HL-60/S4 treated with retinoic acid at 250 ng/mL for 4 days and 3 days (cell line): ENCODE data around the gene DNASE1L3.
"Not testable (repeated sequence)": the region's sequence is repeated elsewhere in the genome, so short reads cannot be mapped to it uniquely, and the experiment has no call there.

Experiments used
- in situ Hi-C: fragments of 300-500 bp; cut with MboI; formaldehyde crosslinking; loops from 2 replicates; pipeline ENCODE4 v1.7.0; 2022; ENCODE audit warnings: low sequenced_read_pairs

DNASE1L3 gene

DNA sequence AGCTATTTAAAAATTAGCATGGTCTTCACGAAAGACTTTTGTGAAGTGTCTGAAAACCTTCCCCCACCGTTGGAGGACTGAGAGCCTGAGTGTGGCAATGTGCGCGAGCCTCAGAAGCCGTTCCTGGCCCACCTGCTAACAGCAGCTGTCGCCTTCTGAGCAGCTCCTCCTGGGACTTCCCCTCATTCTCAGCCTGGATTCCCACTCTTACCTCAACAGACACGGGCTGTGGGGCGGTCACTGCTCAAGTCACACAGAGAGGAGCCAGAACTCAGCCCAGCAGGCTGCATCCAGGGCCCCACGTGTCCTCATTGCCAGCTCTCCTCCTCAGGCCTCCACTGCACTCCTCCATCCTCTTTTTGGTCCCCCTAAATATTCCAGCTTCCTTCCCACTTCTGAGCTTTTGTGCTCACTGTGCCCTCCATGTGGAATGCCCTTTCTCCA is 7.8 kb downstream of the DNASE1L3 start:
- in situ Hi-C loops, result no loop called here

DNA sequence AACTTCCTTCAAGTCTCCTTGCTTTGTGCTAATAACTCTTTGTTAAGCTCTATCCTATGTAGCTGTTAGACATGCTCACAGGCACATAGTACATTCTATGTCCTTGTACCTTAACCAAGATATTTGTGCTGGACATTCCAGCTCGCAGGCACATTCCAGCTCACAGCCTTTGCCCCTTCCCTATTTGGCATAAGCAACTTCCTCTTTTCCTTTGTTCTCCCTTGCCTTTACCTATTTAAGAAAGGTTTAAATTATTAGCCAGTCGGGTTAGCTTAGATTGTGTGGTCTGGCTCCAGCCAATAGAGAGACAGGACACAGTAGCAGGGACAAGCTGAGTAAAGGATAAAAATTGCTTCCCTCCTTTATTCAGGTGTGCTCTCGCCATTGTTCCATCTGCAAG is 9.3 kb downstream of the DNASE1L3 start:
- in situ Hi-C loops, result not testable (repeated sequence)

DNA sequence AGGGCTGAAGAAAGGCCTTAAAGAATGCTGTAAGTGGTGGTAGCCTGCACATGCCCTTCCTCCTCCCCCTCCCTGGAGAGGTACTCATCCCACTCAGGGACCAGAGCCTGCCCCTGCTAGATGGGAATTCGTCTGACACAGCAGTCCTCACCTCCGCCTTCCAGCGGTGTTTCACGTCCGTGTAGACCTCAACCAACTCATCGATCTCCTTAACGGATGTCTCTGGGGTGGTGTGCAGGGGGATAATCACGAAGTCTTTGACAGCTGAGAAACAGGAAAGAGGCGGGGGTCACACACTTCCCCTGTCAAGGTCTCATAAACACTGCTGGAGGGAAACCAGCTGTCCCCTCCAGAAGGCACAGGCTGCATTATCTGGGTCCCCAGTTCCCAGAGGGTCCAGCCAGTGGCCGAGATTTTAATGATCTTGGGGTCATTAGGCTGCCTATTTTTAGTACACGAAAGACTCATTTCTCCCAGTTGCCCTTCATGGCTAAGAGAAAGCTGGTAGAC is 9.9 kb downstream of the DNASE1L3 start:
- in situ Hi-C loops, result no loop called here

DNA sequence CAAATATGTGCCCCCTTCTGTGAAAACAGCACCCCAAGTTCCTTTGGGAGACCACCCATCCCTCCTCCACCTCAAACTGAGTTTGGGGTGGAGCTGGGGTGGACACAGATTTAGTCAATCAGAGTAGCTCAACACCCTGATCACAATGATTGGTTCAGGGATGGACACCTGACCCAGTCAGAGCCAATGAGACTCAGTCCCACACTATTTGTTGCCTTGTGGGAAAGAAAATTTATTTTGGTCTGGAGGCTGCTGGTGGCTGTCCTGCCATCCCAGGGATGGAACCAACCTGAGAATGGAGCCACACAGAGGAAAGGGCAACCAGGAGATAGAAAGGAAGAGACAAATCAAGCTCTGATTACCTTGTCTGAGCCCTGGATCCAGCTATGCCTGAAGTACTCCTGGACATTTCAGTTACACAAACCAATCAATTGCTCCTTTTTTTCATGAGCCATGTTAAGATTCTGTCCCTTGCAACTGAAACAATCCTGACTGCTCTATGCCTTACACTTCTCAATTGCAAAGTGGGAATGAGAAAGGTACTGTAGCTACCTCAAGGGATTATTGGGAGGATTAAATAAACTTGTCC is 10.6 kb downstream of the DNASE1L3 start:
- in situ Hi-C loops, result no loop called here

DNA sequence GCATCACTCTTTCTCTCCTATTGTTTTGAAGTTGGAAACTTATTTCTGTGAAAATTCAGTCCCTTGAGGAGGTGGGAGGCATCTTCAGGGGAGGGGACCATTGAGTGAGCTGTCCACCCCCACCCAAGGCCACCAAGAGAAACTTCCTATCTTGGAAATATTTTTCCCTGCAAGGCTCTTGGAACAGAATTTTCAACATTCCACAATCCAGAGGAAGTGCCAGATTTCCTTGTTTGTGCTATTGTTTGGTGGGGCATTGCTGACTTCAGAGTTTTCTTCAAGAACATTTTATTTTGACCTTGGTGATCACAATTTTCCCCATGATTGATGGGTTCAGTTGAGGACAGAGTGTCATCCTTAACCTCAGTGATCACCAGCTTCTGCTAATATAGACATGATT is 12.0 kb downstream of the DNASE1L3 start:
- in situ Hi-C loops, result no loop called here

DNA sequence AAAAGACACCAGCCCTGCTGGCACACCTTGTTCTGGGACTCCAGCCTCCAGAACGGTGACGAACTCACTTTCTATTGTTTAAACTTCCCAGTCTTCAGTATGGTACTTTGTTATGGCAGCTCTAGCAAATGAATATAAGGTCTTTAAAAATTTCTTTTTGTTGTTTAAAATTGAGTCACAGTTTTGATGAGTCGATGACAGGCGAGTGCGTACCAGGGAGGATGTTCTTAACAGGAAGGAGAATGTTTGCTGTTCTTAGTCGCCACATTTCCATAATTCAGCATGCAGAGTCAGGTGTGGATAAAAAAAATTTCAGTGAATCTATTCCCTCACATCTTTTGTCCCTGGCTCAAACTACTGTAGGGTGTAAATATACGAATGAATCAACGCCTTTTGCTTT is 12.4 kb downstream of the DNASE1L3 start:
- in situ Hi-C loops, result no loop called here

DNA sequence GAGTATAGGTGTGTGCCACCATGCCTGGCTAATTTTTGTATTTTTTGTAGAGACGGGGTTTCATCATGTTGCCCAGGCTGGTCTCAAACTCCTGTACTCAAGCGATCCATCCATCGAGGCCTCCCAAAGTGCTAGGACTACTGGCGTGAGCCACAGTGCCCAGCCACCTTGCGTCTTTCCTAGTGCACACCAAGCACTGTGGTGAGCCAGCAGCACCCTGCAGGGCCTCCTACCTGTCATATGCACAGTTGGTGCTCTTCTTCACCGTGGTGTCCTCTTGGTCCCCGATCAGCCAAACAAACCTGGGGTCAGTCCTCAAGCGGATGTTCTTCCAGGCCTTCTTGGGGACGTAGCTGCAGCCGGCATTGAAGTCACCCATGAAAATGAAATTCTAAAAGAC is 13.2 kb downstream of the DNASE1L3 start:
- in situ Hi-C loops, result no loop called here

DNA sequence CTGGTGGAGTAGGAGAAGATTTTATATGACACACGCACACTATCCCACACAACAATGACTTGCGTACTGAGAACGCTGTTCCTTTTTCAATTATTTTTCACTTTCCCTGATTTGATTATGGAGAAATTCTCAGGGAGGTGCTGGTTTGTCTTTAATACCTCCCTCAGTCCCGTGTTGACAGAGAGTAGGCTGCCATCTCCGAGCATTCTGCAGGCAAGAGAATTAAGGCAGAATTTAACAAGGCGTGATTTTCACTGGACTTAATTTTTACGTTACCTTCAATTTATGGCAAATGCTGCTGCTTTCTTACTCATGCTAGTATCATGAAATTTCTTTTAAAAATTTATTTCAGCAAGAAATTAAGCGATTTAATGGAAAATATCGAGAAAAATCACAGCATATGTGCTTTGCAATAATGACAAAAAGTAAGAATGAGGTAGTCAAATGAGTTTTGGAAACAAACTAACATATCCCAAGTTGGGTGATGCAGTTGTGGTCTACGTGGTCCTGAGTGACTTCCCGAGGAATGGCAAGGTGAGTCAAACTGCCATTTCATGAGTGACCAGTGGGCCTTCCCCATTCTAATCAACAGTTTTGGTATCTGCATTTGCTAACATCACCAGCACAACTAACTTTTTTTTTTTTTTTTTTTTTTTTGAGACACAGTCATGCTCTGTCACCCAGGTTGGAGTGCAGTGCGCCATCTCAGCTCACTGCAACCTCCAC is 16.9 kb downstream of the DNASE1L3 start:
- in situ Hi-C loops, result no loop called here

DNA sequence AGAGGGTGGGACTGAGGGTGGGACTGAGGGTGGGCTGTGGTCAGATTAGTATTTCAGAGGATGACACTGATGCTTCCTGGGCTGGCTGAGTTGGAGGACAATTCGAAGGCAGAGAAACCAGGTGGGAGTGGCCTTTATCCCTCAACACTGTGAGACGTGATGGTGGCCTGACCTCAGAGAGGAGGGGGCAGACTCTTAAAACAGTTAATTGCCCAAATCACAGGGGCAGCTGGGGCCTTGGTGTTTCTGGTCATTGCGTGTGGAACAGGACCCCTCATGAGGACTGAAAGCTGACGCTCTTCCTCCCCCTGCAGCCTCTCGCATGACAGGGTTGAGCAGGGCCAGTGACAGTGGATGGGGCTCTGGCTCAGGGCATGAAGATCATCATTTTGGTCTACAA is 18.7 kb downstream of the DNASE1L3 start:
- in situ Hi-C loops, result no loop called here

DNA sequence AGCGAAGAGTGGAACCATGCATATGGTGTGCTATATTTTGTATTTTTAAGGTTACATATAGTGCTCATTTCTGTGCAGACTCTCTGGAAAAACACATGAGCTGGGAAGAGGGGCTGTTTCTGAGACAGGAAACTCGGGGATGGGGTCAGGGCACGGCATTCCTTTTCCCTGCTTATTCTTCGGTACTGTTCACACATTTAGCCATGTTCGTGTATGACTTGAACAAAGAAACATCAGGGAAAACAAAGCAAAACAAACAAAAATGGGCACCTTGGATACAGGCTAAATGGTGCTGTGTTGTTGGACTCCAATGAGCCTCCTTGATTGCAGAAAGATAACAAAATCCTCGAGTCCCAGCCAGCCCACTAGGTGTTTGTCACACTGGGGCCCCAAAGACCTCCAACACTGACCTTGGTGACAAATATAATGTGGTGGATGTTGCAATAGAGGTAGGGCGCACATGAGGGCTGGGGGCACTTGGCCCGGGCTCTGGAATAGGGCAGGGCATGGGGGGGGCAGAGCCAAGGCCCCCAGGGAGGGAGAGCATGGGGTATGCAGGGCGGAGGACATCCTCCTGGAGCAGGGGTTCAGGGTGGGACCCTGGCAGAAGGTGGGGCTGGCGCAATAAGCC is 19.3 kb downstream of the DNASE1L3 start:
- in situ Hi-C loops, result no loop called here

DNA sequence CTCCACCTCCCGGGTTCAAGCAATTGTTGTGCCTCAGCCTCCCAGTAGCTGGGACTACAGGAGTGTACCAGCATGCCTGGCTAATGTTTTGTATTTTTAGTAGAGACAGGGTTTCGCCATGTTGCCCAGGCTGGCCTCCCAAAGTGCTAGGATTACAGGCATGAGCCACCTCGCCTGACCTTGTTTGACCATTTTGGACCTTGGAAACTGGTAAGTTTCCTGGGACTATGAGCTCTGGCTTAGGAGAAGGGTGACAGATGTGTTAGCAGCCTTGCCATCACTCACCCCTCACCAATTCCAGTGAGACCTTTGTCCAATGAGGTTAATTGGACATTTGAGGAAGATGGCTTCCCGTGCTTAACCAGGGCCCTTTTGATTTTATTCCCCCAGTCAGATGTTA is 19.9 kb downstream of the DNASE1L3 start:
- in situ Hi-C loops, result no loop called here

DNA sequence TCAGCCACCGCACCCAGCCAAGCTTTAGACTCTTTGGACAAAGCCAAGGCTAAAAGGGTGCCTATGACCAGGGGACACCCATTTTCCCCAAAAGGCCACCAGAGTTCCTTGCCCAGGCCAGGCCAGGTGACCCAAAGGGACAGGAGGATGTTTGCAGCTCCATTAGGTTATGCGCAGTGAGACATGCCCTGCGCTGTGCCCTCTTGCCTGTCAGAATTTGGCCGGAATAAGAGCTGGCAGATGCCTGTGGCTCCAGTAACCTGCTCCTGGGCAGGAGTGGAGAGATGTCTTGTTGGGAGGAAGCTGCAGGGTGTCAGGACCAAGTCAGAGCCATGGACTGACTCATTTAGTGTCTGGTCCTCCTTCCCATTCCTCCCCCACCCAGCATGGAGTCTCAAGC is 20.5 kb downstream of the DNASE1L3 start:
- in situ Hi-C loops, result no loop called here

DNA sequence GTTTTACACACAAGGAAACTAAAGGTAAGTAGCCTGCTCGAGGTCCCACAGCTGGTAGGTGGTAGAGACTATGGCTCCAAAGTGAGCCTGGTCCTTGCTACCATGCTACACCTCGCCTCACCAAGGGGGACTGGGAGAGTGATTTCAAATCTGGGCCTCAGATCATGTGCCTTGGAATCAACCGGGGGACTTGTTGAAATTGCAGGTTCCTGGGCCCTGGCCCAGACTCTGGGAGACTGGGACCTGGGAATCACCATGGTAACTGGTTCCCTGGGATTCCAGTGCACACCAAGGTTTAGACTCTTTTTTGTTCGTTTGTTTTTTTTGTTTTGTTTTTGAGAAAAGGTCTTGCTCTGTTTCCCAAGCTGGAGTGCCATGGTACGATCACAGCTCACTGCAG is 21.1 kb downstream of the DNASE1L3 start:
- in situ Hi-C loops, result no loop called here

DNA sequence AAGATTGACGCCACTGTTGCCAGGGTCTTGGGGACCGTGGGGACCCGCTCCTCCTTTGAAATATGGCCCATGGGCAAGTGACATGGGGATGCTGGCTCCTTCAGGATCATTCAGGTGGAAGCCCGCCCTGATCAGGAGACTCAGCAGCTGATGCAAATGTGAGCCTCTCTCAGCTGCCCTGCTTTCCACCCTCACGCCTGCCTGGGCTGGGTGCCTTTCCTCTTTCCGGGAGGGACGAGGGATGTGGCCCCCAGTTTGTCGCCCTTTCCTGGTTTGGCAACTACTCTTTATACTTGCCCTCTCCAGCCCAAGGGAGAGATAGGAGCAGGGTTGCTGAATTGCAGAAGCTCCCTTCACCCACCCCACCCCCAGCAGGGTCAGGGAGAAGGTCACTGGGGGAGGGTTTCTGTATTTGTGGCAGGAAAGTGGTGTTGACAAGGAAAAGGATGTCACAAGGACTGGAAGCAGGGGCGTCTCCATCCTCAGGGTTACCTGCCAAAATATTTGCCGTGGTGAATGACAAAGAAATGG is 21.8 kb downstream of the DNASE1L3 start:
- in situ Hi-C loops, result no loop called here

DNA sequence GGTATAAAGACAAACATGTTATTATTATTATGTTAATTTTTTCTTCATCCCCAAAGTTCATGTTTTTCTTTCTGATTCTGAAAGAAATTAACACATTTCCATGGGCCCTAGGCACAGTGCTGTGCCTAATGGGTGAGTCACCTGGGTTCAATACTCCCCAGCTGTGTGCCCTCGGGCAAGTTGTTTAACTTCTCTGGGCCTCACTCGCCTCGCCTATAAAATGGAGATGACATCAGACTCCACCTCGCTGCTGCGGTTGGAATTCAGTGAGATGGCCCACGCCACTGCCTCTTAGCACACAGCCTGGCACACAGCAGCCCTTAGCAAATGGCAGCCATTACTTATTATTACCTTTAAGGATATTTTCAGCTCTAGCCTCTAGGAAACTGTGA is 22.6 kb downstream of the DNASE1L3 start:
- in situ Hi-C loops, result no loop called here

DNA sequence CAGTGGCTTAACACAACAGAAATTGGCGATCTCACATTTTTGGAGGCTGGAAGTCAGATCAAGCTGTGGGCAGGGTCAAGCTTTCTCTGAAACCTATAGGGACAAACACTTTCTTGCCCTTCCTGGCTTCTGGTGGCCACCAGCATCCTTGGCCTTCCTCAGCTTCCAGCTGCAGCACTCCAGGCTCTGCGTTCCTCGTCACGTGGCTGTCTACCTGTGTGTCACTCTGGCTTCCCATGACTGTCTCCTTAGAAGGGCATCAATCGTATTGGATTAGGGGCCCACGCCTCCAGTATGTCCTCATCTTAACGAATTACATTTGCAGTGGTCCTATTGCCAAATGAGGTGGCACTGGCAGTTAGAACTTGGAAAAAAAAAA is 25.8 kb downstream of the DNASE1L3 start:
- in situ Hi-C loops, result no loop called here

DNA sequence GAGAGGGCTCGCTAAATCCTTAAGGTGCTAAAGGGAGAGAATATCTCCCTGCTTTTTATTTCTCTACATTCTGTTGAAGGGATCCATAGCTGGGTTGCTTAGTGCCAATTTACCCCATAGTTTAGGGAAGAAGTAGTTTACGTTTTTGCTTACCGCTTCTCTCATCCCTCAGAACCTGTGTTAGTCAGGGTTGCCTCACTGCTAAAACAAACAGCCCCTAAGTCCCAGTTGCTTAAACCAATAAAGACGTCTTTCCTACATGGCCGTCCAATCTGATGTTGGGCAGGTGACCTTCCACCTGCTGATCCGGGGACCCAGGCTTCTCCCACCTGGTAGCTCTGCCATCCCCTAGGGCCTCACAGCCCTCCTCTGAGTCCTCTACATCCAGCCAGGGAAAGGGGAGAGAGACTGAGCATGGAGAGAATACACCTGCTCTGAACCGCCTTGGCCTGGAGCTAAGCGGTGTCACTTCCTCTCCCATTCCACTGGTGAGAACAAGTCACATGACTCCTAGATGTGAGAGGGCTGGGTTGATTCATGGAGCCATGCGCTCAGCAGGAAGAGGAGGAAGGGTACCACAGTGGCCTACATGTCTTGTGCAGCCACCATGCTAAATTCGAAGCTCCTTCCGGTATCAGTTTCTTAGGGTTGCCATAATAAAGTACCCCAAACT is 26.3 kb downstream of the DNASE1L3 start:
- in situ Hi-C loops, result no loop called here

DNA sequence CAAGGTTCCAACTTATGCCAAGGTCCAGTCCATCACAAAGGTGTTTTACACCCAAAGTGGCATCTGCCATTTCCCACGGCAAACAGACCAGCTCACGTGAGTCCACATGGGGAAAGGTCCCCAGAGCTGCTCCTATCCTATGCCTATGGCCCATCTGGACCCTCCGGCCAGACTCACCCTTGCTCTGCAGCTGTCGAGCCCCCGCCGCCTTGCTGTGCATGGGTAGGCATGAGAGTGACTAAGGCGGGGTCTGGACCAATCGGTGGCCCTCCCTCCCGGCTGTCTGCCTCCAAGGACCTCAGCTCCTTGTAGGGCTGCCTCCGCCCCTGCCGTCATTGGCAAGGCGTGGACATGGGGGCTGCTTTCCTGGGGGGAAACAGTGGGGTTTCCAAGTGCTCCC is 26.9 kb downstream of the DNASE1L3 start:
- in situ Hi-C loops, result no loop called here

DNA sequence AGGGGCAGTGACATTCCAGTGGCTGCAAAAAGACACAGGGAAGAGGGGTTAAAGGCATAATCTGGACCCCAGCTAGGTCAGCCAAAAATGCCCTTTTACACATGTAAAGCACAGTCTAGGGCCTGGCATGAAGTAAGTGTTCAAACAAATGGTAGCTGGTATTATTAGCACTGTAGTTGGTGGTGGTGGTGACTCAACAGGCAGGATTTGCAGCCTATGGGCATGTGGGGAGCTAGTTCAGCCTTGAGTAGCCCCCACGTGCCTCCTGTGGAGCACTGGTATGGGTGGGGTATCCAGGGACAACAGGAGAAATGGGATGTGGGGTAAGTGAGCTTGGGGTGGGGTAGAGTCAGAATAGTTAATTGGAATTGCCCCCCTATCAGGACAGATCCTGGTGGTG is 27.6 kb downstream of the DNASE1L3 start:
- in situ Hi-C loops, result no loop called here

DNA sequence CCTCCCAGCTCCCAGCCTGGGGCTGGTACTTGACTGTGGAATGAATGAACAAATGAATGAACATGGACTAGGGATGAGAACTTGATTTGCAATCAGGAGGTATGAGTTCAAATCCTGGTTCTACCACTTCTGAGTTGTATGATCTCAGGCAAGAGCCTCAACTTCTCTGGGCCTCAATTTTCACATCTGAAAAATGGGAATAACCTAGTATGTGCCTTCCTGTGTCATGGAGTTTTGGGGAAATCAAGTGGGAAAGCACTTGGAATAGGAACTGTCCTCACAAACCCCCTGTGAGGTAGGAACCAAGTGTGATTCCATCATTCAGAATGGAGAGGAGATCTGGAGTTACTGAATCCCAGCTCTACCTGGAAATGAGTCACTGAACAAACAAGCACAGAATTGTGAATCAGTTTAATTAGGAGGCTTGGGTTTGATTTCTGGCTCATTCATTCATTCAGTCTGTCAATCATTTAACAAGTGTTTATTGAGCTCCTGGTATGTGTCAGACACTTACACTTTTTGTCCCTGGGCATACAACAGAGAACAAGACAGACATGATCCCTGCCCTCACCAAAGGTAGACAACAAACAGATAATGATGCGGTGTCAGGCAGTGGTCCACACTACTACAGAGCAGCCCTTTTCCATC is 29.7 kb downstream of the DNASE1L3 start:
- in situ Hi-C loops, result no loop called here
